Fibroblast of villous mesenchyme (primary cell): ENCODE results near the gene ZC3HAV1. TPM values are rescaled to one million over a fixed set of nuclear protein-coding genes. Genes with fewer than 3 reads are reported as not detected.

ENCODE experiments used
- DNase-seq: peaks from one replicate; pipeline ENCODE4 v3.0.0-alpha.2; 2010; ENCODE audit warnings: low read depth
- H3K4me3 ChIP-seq: 2 replicates; pipeline ENCODE4 v1.5.1; 2011; ENCODE audit warnings: low read depth, mild to moderate bottlenecking, low read length
- total RNA-seq: library from RNA; depleted of rRNA; stranded (reverse); fragments of >200 nt; gene quantifications from 2 replicates; pipeline ENCODE4 v1.2.3, GENCODE V29; 2012
- TF ChIP-seq, protein P1 (sequence below): IDR thresholded peaks from 2 replicates; pipeline ENCODE4 v1.5.1; 2012; ENCODE audit warnings: low read depth, mild to moderate bottlenecking, low read length; ENCODE audit not compliant: insufficient read depth

ZC3HAV1 gene
- total RNA-seq, 1 donor: 56.6 TPM

DNA sequence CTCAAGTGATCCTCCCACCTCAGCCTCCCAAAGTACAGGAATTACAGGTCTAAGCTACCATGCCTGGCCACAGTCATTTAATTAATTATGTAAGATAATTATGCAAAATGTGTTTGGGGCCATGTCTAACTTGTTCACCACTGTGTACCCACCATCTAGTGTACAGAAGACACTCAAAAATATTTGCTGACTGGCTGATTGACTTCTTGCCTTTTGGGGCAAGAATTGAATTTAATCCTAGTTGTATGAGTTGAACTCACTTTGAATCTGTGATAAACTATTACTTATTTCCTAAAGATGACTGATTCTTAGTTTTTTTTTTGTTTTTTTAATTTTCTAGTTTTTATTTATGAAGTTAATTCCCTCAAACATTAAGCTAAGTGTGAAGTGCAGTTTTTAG is 57.9 kb downstream of the ZC3HAV1 start:
- TF ChIP-seq, protein P1, sequence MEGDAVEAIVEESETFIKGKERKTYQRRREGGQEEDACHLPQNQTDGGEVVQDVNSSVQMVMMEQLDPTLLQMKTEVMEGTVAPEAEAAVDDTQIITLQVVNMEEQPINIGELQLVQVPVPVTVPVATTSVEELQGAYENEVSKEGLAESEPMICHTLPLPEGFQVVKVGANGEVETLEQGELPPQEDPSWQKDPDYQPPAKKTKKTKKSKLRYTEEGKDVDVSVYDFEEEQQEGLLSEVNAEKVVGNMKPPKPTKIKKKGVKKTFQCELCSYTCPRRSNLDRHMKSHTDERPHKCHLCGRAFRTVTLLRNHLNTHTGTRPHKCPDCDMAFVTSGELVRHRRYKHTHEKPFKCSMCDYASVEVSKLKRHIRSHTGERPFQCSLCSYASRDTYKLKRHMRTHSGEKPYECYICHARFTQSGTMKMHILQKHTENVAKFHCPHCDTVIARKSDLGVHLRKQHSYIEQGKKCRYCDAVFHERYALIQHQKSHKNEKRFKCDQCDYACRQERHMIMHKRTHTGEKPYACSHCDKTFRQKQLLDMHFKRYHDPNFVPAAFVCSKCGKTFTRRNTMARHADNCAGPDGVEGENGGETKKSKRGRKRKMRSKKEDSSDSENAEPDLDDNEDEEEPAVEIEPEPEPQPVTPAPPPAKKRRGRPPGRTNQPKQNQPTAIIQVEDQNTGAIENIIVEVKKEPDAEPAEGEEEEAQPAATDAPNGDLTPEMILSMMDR: no peak
- no peak overlapping the region for H3K4me3 ChIP-seq
- DNase-seq: no peak

DNA sequence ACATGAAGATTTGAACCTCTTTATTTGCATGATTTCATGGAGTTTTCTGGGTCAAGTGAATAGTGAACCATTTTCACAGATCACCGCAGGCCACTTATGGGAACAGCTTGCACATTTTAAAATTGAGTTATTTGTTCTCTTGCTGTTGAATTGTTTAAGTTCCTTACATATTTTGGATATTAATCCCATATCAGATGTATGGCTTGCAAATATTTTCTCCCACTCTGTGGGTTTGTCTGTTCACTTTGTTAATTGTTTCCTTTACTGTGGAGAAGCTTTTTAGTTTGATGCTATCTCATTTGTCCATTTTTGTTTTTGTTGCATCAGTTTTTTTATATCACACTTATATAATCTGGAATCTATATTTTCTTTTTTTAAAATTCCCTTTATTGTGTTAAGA is 59.6 kb downstream of the ZC3HAV1 start:
- TF ChIP-seq, protein P1: no peak
- DNase-seq: no peak
- no peak overlapping the region for H3K4me3 ChIP-seq

DNA sequence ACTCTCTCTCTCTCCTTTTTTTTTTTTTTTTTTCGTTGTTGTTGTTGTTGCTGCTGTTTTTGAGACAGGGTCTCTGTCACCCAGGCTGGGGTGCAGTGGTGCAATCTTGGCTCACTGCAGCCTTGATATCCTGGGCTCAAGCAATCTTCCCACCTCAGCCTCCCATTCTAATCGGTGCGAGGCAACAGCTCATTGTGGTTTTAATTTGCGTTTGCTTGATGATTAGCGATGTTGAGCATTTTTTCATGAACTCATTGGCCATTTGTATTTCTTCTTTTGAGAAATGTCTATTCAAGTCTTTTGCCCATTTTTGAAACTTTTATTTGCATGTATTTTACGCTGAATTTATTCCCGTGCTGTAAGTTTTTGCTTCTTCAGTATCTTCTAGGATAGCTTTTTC is 60.4 kb downstream of the ZC3HAV1 start:
- TF ChIP-seq, protein P1: no peak
- H3K4me3 ChIP-seq: no peak overlapping the region
- no peak for DNase-seq

DNA sequence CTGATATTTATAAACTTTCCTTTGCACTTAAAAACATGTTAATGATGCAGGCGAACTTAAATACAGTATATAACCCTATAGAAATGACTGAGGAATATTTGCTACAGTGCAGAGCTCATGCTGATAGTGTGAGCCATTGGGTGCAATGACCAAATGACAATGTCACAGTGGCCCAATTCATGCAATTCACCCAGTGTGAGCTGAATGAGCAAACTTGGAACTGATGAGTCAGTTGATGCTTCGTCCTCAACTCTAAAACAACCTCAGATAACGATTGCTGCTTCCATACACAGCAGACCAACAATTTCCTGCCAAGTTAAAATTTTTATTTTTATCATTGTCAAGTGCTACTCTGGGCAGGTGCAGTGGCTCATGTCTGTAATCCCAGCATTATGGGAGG is 61.5 kb downstream of the ZC3HAV1 start:
- no peak overlapping the region for H3K4me3 ChIP-seq
- DNase-seq: no peak
- TF ChIP-seq, protein P1: no peak

DNA sequence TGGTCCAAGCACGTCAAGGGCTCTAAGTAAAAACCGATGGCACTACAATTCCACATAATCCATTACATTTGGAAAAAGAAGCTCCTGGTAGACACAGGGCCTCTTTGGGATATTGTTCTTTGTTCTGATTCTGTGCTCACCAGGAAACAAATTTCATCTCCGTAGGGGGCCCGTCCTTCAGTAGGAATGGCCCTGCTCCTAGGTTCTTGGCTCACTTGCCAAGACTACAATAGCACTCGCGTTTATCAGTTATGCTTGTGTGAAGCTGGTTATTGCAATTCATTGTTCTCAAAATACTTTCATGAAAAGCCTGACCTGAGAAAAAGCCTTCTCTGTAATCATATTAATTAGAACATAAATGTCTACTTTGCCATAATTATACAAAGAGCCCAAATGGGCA is 63.4 kb downstream of the ZC3HAV1 start:
- TF ChIP-seq, protein P1: no peak
- DNase-seq: no peak
- no peak overlapping the region for H3K4me3 ChIP-seq

DNA sequence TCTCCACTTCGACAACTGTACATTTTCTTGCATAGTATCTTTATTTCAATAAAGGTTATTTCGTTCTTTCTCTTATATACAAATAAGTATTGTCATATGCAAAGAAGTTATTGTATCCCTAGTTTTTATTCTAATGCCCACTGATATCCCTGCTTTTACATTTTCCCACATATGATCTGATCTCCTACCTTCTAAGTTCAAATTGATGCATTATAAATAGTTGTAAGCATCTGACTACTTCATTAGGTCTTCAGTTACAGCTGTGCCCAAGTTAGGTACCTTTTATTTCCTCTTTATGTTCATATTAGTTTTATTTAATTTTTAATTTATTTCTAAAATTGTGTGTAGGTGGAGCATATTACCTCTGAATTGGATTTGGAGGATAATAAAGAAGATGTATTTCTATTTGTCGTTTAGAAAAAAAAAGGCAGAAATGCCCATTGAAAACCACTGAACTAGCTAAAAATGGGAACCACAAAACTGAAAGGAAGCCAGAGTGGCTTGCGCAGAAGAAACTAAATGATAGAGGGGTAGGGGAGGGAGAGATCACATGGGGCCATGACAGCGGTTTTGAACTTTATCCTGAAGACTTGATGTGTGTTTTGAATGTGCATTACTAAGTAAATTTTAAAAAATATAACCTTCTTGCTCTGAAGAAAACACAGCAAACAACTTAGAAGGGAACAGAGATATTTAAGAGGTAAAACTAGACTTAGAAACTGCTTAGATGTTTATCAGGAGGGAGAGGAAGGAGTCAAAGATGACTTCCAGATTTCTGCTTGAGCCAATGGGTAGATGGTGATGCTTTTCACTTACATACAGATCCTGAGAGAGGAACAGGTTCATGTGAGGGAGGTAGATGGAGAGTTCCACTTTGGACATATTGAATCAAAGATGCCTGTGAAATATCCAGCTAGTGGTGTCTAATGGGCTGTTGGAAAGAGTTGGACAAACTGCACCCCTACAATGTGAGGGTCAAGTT is 64.4 kb downstream of the ZC3HAV1 start:
- TF ChIP-seq, protein P1: no peak
- no peak for DNase-seq
- no peak overlapping the region for H3K4me3 ChIP-seq
